Measurements from ENCODE around the gene TMA16. TPM values are rescaled to one million over a fixed set of nuclear protein-coding genes. Genes with fewer than 3 reads are reported as not detected.

TMA16 gene
- total and polyA plus RNA-seq, 2 donors (not counting 1 experiment from before 2014, with no cell fraction given) = 6.5 to 40.5 TPM

DNA sequence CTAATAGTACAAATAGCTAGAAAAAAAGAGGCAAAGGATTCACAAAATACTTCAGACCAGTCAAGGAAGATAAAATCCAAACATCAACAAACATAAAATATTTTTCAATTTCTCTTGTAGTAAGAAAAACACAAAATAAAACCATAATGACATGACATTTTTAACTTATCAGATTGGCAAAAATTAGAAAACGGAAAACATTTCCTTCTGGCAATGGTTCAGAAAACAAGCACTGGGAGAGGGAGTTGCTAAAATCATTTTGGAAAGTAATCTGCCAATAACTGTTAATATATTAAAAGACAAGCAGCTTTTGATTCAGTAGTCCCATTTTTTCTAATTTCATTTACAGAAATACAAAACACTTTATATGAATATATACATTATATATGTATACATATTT is 47.0 kb upstream of the TMA16 start:
- TF ChIP-seq EZH2 (IDR thresholded peaks at IDR 0.05; ENCODE audit: borderline replicate concordance, insufficient read depth, low read depth, low read length, poor library complexity, severe bottlenecking) = no peak
- TF ChIP-seq, protein P1, sequence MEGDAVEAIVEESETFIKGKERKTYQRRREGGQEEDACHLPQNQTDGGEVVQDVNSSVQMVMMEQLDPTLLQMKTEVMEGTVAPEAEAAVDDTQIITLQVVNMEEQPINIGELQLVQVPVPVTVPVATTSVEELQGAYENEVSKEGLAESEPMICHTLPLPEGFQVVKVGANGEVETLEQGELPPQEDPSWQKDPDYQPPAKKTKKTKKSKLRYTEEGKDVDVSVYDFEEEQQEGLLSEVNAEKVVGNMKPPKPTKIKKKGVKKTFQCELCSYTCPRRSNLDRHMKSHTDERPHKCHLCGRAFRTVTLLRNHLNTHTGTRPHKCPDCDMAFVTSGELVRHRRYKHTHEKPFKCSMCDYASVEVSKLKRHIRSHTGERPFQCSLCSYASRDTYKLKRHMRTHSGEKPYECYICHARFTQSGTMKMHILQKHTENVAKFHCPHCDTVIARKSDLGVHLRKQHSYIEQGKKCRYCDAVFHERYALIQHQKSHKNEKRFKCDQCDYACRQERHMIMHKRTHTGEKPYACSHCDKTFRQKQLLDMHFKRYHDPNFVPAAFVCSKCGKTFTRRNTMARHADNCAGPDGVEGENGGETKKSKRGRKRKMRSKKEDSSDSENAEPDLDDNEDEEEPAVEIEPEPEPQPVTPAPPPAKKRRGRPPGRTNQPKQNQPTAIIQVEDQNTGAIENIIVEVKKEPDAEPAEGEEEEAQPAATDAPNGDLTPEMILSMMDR (IDR thresholded peaks at IDR 0.05) = no peak
- WGBS (ENCODE audit: insufficient coverage) = no CpG with 5 or more reads among the region's 1 CpG
- Mint-ChIP-seq H3K9me3 (ENCODE audit: insufficient read depth) (no peaks in the 10 kb centered on the region), H3K27ac (no peak overlapping the region), H3K27me3 (peaks cover 17% of the 10 kb centered on the region), H3K4me1 (no peaks in the 10 kb centered on the region), H3K4me3 (no peak overlapping the region)
- Histone ChIP-seq H3K9me3 (ENCODE audit: control extremely low read depth in 1 of 3, control insufficient read depth in 2 of 3, insufficient read depth in 1 of 3, low read length in 2 of 3) (no peaks in the 10 kb centered on the region), H3K4me1 (ENCODE audit: control insufficient read depth in 2 of 2, insufficient read depth in 2 of 2, low read length in 2 of 2) (no peaks in the 10 kb centered on the region), H3K4me3 (ENCODE audit: control extremely low read depth in 1 of 5, extremely low read depth in 1 of 5, insufficient read depth in 1 of 5, low read depth in 2 of 5, low read length in 4 of 5) (no peak overlapping the region), H3K79me2 (ENCODE audit: control insufficient read depth, insufficient read depth, low read length) (no peaks in the 10 kb centered on the region), H4K20me1 (ENCODE audit: control insufficient read depth, insufficient read depth, low read length, poor library complexity, severe bottlenecking) (no peaks in the 10 kb centered on the region), H3K9ac (ENCODE audit: low read length) (no peak overlapping the region), H3K36me3 (replicated peaks in 1 of 2; ENCODE audit: control extremely low read depth in 1 of 2, control insufficient read depth in 1 of 2, extremely low read depth in 1 of 2, insufficient read depth in 2 of 2, low read length in 1 of 2) (no peaks in the 10 kb centered on the region), H2AFZ (ENCODE audit: insufficient read depth, low read depth, low read length, poor library complexity, severe bottlenecking) (no peak overlapping the region), H3K27me3 (replicated peaks in 1 of 4; ENCODE audit: control extremely low read depth in 1 of 4, control insufficient read depth in 3 of 4, insufficient read depth in 4 of 4, low read length in 3 of 4) (no peaks in the 10 kb centered on the region), H3K27ac (ENCODE audit: low read length in 2 of 2) (no peak overlapping the region), H3K4me2 (replicated peaks; ENCODE audit: low read depth, low read length, poor library complexity, severe bottlenecking) (no peak overlapping the region)
- ATAC-seq (ENCODE audit: low read depth) (no peak), DNase-seq (no peak)
- intact Hi-C loops (cut with micrococcal nuclease) = no loop called here
- ChIA-PET POLR2A (no interaction called here), CTCF (no interaction called here)

DNA sequence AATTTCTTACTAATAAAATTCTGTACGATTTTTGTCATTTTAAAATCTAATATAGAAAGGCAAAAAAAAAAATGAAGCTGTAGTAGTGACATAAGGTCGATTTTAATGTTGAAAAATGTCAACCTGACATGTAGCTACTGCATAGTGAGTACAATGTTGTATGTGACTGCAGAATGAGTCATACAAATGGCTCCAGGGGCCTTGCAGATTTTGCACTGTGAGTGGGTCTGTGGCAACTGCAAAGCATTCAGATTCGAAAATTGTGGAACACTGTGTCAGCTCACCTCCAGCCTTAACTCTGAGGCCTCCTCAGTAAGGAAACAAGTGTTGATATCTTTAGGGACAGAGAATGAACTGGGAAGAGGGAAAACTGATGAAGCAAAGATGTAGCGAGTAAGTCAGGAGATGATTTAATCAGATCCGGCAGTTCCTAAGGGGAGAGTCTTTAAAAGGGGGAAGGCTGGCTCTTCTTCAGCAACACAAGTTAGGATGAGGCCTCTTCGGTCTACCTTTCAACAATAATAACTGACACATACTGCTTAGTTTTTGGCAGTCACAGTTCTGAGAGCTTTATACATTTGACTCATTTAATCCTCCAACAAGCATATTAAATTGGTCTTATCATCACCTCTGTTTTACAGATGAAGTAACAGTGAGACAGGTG is 45.8 kb upstream of the TMA16 start:
- H3K4me2 ChIP-seq (replicated peaks; ENCODE audit: low read depth, low read length, poor library complexity, severe bottlenecking) = no peak overlapping the region
- H3K79me2 ChIP-seq (ENCODE audit: control insufficient read depth, insufficient read depth, low read length) = no peaks in the 10 kb centered on the region
- H3K9me3 Mint-ChIP-seq (ENCODE audit: insufficient read depth) = no peaks in the 10 kb centered on the region
- no peak overlapping the region for H3K4me3 ChIP-seq (ENCODE audit: control extremely low read depth in 1 of 5, extremely low read depth in 1 of 5, insufficient read depth in 1 of 5, low read depth in 2 of 5, low read length in 4 of 5)
- WGBS (ENCODE audit: insufficient coverage) = 83% methylated on average over 1 of the region's 6 CpGs
- TF ChIP-seq EZH2 (IDR thresholded peaks at IDR 0.05; ENCODE audit: borderline replicate concordance, insufficient read depth, low read depth, low read length, poor library complexity, severe bottlenecking) = no peak
- TF ChIP-seq, protein P1 (IDR thresholded peaks at IDR 0.05) = no peak
- no peaks in the 10 kb centered on the region for H4K20me1 ChIP-seq (ENCODE audit: control insufficient read depth, insufficient read depth, low read length, poor library complexity, severe bottlenecking)
- H3K4me3 Mint-ChIP-seq = no peak overlapping the region
- ATAC-seq (ENCODE audit: low read depth) = no peak
- ChIA-PET POLR2A (no interaction called here), CTCF (interaction anchor here (1.1 kb wide), 1 partner anchor 11 kb away, joined by 6 read pairs; no protein-coding TSS in a partner anchor)
- H3K27ac Mint-ChIP-seq = no peak overlapping the region
- H3K9me3 ChIP-seq (ENCODE audit: control extremely low read depth in 1 of 3, control insufficient read depth in 2 of 3, insufficient read depth in 1 of 3, low read length in 2 of 3) = no peaks in the 10 kb centered on the region
- no peak overlapping the region for H2AFZ ChIP-seq (ENCODE audit: insufficient read depth, low read depth, low read length, poor library complexity, severe bottlenecking)
- DNase-seq = no peak
- H3K27ac ChIP-seq (ENCODE audit: low read length in 2 of 2) = no peak overlapping the region
- intact Hi-C loops (cut with micrococcal nuclease) = no loop called here
- no peak overlapping the region for H3K9ac ChIP-seq (ENCODE audit: low read length)
- no peaks in the 10 kb centered on the region for H3K4me1 Mint-ChIP-seq
- no peaks in the 10 kb centered on the region for H3K27me3 ChIP-seq (replicated peaks in 1 of 4; ENCODE audit: control extremely low read depth in 1 of 4, control insufficient read depth in 3 of 4, insufficient read depth in 4 of 4, low read length in 3 of 4)
- no peaks in the 10 kb centered on the region for H3K4me1 ChIP-seq (ENCODE audit: control insufficient read depth in 2 of 2, insufficient read depth in 2 of 2, low read length in 2 of 2)
- no peaks in the 10 kb centered on the region for H3K36me3 ChIP-seq (replicated peaks in 1 of 2; ENCODE audit: control extremely low read depth in 1 of 2, control insufficient read depth in 1 of 2, extremely low read depth in 1 of 2, insufficient read depth in 2 of 2, low read length in 1 of 2)
- H3K27me3 Mint-ChIP-seq = peaks cover 10% of the 10 kb centered on the region
